ENCODE data around the gene DDX31. TPM values are rescaled to one million over a fixed set of nuclear protein-coding genes. Genes with fewer than 3 reads are reported as not detected.

Gene DDX31
- total RNA-seq (2011; cell fraction: chromatin; rRNA removed; ENCODE audit: low replicate concordance) = 53.2 and 54.3 TPM in 2 replicates
- total RNA-seq (2011; cell fraction: nucleolus; rRNA removed) = 31.5 TPM in 2 replicates
- 30.5 and 32.8 TPM in 2 replicates for total RNA-seq (2011; cell fraction: nucleoplasm; rRNA removed)
- total RNA-seq (2014; rRNA removed) = 14.5 and 19.0 TPM in 2 replicates
- 18.4 and 19.1 TPM in 2 replicates for total RNA-seq (2014; rRNA removed; fragmentation: Illumina TruSeq; extraction: Trizol)
- 23.1 and 23.9 TPM in 2 replicates for total RNA-seq (2015; rRNA removed; fragmentation: Illumina TruSeq; extraction: Trizol)
- 23.9 and 26.4 TPM in 2 replicates for total RNA-seq (2021)
- 19.8 and 24.6 TPM in 2 replicates for polyA plus RNA-seq (2011; rRNA removed)
- 12.4 and 12.7 TPM in 2 replicates for polyA plus RNA-seq (2011; cell fraction: cytosol; rRNA removed)
- polyA plus RNA-seq (2011; cell fraction: nucleus; rRNA removed) = 33.4 and 35.9 TPM in 2 replicates
- 10.2 and 16.2 TPM in 2 replicates for polyA plus RNA-seq (2012)
- polyA plus RNA-seq (2014; fragmentation: Illumina TruSeq; extraction: Trizol) = 19.5 and 22.6 TPM in 2 replicates
- 10 to 100 TPM; 11.9 to 18.7 TPM for polyA plus RNA-seq (2014; fragmentation: Nextera tagmentation; extraction: Ambion mirVana)
- polyA plus RNA-seq (2014; rRNA removed) = 19.9 and 22.2 TPM in 2 replicates
- 27.0 and 29.9 TPM in 2 replicates for polyA minus RNA-seq (2011; rRNA and poly(A)+ RNA removed)
- 10.7 and 13.6 TPM in 2 replicates for polyA minus RNA-seq (2011; cell fraction: cytosol; rRNA and poly(A)+ RNA removed)
- 20.9 and 33.8 TPM in 2 replicates for polyA minus RNA-seq (2011; cell fraction: nucleus; rRNA and poly(A)+ RNA removed)
- Bru-seq, nascent RNA = percentile 80 among the genes with signal in this experiment
- percentile 77 among the genes with signal in this experiment for BruChase-seq, experiment 1, labeled RNA remaining after a 2-hour chase
- BruChase-seq, experiment 2, labeled RNA remaining after a 6-hour chase = percentile 76 among the genes with signal in this experiment
- long read RNA-seq, experiment 1, full-length matches to known transcripts = 45 of 79 reads
- long read RNA-seq, experiment 1, partial matches to known transcripts = 5 of 79 reads
- long read RNA-seq, experiment 1, other reads (novel, unspliced or antisense) = 29 of 79 reads
- long read RNA-seq, experiment 2, full-length matches to known transcripts = 18 of 27 reads
- long read RNA-seq, experiment 2, partial matches to known transcripts = 1 of 27 reads
- long read RNA-seq, experiment 2, other reads (novel, unspliced or antisense) = 8 of 27 reads
- long read RNA-seq, experiment 3, full-length matches to known transcripts = 17 of 28 reads
- long read RNA-seq, experiment 3, partial matches to known transcripts = 1 of 28 reads
- long read RNA-seq, experiment 3, other reads (novel, unspliced or antisense) = 10 of 28 reads

- DNase-seq (ENCODE audit: extremely low read depth in 1 of 4, low spot score in 3 of 4) (peak; percentile 84 to 91 (median 88)), ATAC-seq (peak; percentile 93), FAIRE-seq (peak; percentile 54)
- peak within 1 kb of the TSS; percentile 94 to 99 for H3K9ac ChIP-seq (ENCODE audit: insufficient read depth in 1 of 2, low read depth in 2 of 2, low read length in 2 of 2)
- peak within 1 kb of the TSS; percentile 99 for H3K27ac ChIP-seq (ENCODE audit: extremely low read depth, low read depth, low read length)
- H3K4me3 ChIP-seq = peak within 1 kb of the TSS; percentile 98
- peak within 1 kb of the TSS; percentile 100 for H2AFZ ChIP-seq (ENCODE audit: low read depth, low read length)
- no peaks in the 10 kb centered on the region for H3K9me1 ChIP-seq (ENCODE audit: control insufficient read depth, insufficient read depth, low read length)
- intact Hi-C loops (cut with micrococcal nuclease) (loop anchor here (10.0 kb wide), 1 partner anchor 125 kb away; no protein-coding TSS in a partner anchor), in situ Hi-C loops (cut with MboI) (no loop called here)
- CTCF ChIA-PET (ENCODE audit: low intra/inter-chr PET ratio) = no interaction called here
- H3K36me3 ChIP-seq (ENCODE audit: control insufficient read depth, insufficient read depth, low read length) = peaks cover 54% of the 10 kb centered on the region
- peaks cover 92% of the 10 kb centered on the region for H3K79me2 ChIP-seq (ENCODE audit: control insufficient read depth, insufficient read depth, low read length)
- H3K4me1 ChIP-seq (replicated peaks in 1 of 2; ENCODE audit: control insufficient read depth in 2 of 2, insufficient read depth in 2 of 2, low read length in 2 of 2) = peaks cover 3 to 22% of the 10 kb centered on the region in 2 experiments; a peak in 4 of 5 replicates
- under 1% methylated on average over 59 of the region's 77 CpGs for WGBS (ENCODE audit: insufficient coverage, low coverage, missing lambda C conversion rate)
- H4K20me1 ChIP-seq (replicated peaks; ENCODE audit: control insufficient read depth, insufficient read depth, low read length) = no peaks in the 10 kb centered on the region
- no peaks in the 10 kb centered on the region for H3K27me3 ChIP-seq (ENCODE audit: control insufficient read depth in 2 of 2, insufficient read depth in 2 of 2, low read length in 2 of 2)
- POLR2A ChIA-PET = interaction anchor here (0.6 to 2.2 kb wide), 14 partner anchors 7 to 278 kb away, joined by 3 to 11 read pairs (median 5); no protein-coding TSS in a partner anchor
- peaks cover 12% of the 10 kb centered on the region for H3K9me3 ChIP-seq (replicated peaks; ENCODE audit: control insufficient read depth, insufficient read depth, low read depth, low read length)
- BruUV-seq (replicated peaks) = no TSS peak
- H3K4me2 ChIP-seq (ENCODE audit: insufficient read depth, low read length) = peak within 1 kb of the TSS; percentile 98
- TF ChIP-seq EP400 (IDR thresholded peaks at IDR 0.05) (peak; percentile 98), SREBF2 (CRISPR knock-in tag; IDR thresholded peaks at IDR 0.05) (0 out of 2 replicates have a peak, but pooled peaks have one; percentile 77), TAF7 (tag; IDR thresholded peaks at IDR 0.05) (peak; percentile 92), CSDE1 (IDR thresholded peaks at IDR 0.05) (peak in 1 of 2 experiments; percentile 94; a peak in 2 of 4 replicates), SRF (CRISPR knock-in tag; IDR thresholded peaks at IDR 0.05) (no peak; a peak in 2 of 4 replicates), E2F8 (IDR thresholded peaks at IDR 0.05; ENCODE audit: low read depth, partially characterized antibody) (peak; percentile 53), ZNF778 (CRISPR knock-in tag; IDR thresholded peaks at IDR 0.05) (no peak), NFE2 (IDR thresholded peaks at IDR 0.05; ENCODE audit: low read depth) (peak; percentile 73), ZNF511 (CRISPR knock-in tag; IDR thresholded peaks at IDR 0.05) (peak; percentile 98), SAP30 (IDR thresholded peaks at IDR 0.05; ENCODE audit: borderline replicate concordance, insufficient read depth, low read depth, low read length, poor library complexity, severe bottlenecking) (peak; percentile 100), E2F3 (CRISPR knock-in tag; IDR thresholded peaks at IDR 0.05) (peak; percentile 74; the same call in 1 of the 2 replicates), DACH1 (IDR thresholded peaks at IDR 0.05; ENCODE audit: partially characterized antibody) (peak; percentile 92)
Measured at GRCh38 chr9:132669698-132670456, at the start of gene DDX31. TSS of gene DDX31 (minus strand) at chr9:132669983. CDS start at chr9:132669934, 49 bp downstream.
